ENCODE results near the gene RCCD1. TPM values are rescaled to one million over a fixed set of nuclear protein-coding genes. Genes with fewer than 3 reads are reported as not detected.
"Not testable (repeated sequence)": the region's sequence is repeated elsewhere in the genome, so short reads cannot be mapped to it uniquely, and the experiment has no call there.

RCCD1 gene
- total and polyA plus RNA-seq, 9 of the 15 experiments (the other 6 are each of a cell fraction or from before 2014, with no cell fraction given), result 11.1 to 51.4 (median 24.7) TPM

GRCh38 chr15:90909449-90909848, 45.2 kb upstream of the RCCD1 start:
- CTCF ChIA-PET (ENCODE audit: low intra/inter-chr PET ratio), result not testable (repeated sequence)

GRCh38 chr15:90909976-90910375, 44.7 kb upstream of the RCCD1 start:
- no peak for TF ChIP-seq DNMT1 (IDR thresholded peaks at IDR 0.05)
- no peak for TF ChIP-seq PHF20 (IDR thresholded peaks at IDR 0.05; ENCODE audit: partially characterized antibody)
- TF ChIP-seq CBX8 (IDR thresholded peaks at IDR 0.05; ENCODE audit: borderline replicate concordance, extremely low read depth, low read depth, low read length, poor library complexity, severe bottlenecking), result no peak
- TF ChIP-seq POLR2A (conservative IDR thresholded peaks at IDR 0.05), result no peak
- no peak for TF ChIP-seq SIN3B (IDR thresholded peaks at IDR 0.05; ENCODE audit: low read depth)
- no peak for TF ChIP-seq ATF1 (CRISPR knock-in tag; IDR thresholded peaks at IDR 0.05)
- no peak for TF ChIP-seq ATF1 (tag; IDR thresholded peaks at IDR 0.05)
- no peak for TF ChIP-seq RBM15 (IDR thresholded peaks at IDR 0.05; ENCODE audit: insufficient read depth, low read length)
- TF ChIP-seq ZZZ3 (IDR thresholded peaks at IDR 0.05), result no peak
- no peak for TF ChIP-seq SPI1 (IDR thresholded peaks at IDR 0.05; ENCODE audit: borderline replicate concordance, low read depth, low read length)
- TF ChIP-seq ZNF512 (tag; IDR thresholded peaks at IDR 0.05), result no peak
- TF ChIP-seq YBX1 (IDR thresholded peaks at IDR 0.05), result no peak
- TF ChIP-seq ZNF408 (CRISPR knock-in tag; IDR thresholded peaks at IDR 0.05; ENCODE audit: low read depth), result no peak
- no peak for TF ChIP-seq ZNF146 (CRISPR knock-in tag; IDR thresholded peaks at IDR 0.05; ENCODE audit: unreplicated experiment)
- no peak for TF ChIP-seq ZNF780A (CRISPR knock-in tag; IDR thresholded peaks at IDR 0.05)
- in situ Hi-C loops (cut with MboI) (no loop called here), intact Hi-C loops (cut with micrococcal nuclease) (no loop called here)
- ChIA-PET POLR2A (interaction anchor here (0.5 to 2.3 kb wide), 4 partner anchors 8 to 170 kb away, joined by 3 to 17 read pairs (median 4); no protein-coding TSS in a partner anchor), CTCF (ENCODE audit: low intra/inter-chr PET ratio) (no interaction called here)
- Histone ChIP-seq H3K27me3 (ENCODE audit: control insufficient read depth in 2 of 2, insufficient read depth in 2 of 2, low read length in 2 of 2) (no peaks in the 10 kb centered on the region), H3K9me1 (ENCODE audit: control insufficient read depth, insufficient read depth, low read length) (peaks cover 4% of the 10 kb centered on the region), H3K79me2 (ENCODE audit: control insufficient read depth, insufficient read depth, low read length) (peaks cover 22% of the 10 kb centered on the region), H3K27ac (ENCODE audit: extremely low read depth, low read depth, low read length) (no peak overlapping the region), H3K4me3 (no peak overlapping the region), H3K4me1 (replicated peaks in 1 of 2; ENCODE audit: control insufficient read depth in 2 of 2, insufficient read depth in 2 of 2, low read length in 2 of 2) (peaks cover 3 to 51% of the 10 kb centered on the region in 2 experiments; a peak in 4 of 5 replicates), H3K9me3 (replicated peaks; ENCODE audit: control insufficient read depth, insufficient read depth, low read depth, low read length) (no peaks in the 10 kb centered on the region), H3K4me2 (ENCODE audit: insufficient read depth, low read length) (no peak overlapping the region), H3K36me3 (ENCODE audit: control insufficient read depth, insufficient read depth, low read length) (peaks cover 96% of the 10 kb centered on the region), H2AFZ (ENCODE audit: low read depth, low read length) (no peak overlapping the region), H3K9ac (ENCODE audit: insufficient read depth in 1 of 2, low read depth in 2 of 2, low read length in 2 of 2) (0 out of 4 replicates have a peak overlapping the region, but pooled peaks of 1 of the 2 experiments have one; percentile 43), H4K20me1 (replicated peaks; ENCODE audit: control insufficient read depth, insufficient read depth, low read length) (no peaks in the 10 kb centered on the region)
- FAIRE-seq (no peak), DNase-seq (ENCODE audit: extremely low read depth in 1 of 4, low spot score in 3 of 4) (no peak), ATAC-seq (no peak)
- 97% methylated on average over 7 of the region's 8 CpGs for WGBS (ENCODE audit: insufficient coverage, low coverage, missing lambda C conversion rate)
- BruUV-seq (replicated peaks), result no TSS peak

More at GRCh38 chr15:90909449-90909848, 45.2 kb upstream of the RCCD1 start:
- DNase-seq (ENCODE audit: extremely low read depth in 1 of 4, low spot score in 3 of 4); H3K27me3 ChIP-seq (ENCODE audit: control insufficient read depth in 2 of 2, insufficient read depth in 2 of 2, low read length in 2 of 2); H3K4me2 ChIP-seq (ENCODE audit: insufficient read depth, low read length); intact Hi-C loops (cut with micrococcal nuclease); H2AFZ ChIP-seq (ENCODE audit: low read depth, low read length); H3K27ac ChIP-seq (ENCODE audit: extremely low read depth, low read depth, low read length); H3K9ac ChIP-seq (ENCODE audit: insufficient read depth in 1 of 2, low read depth in 2 of 2, low read length in 2 of 2); H3K9me3 ChIP-seq (replicated peaks; ENCODE audit: control insufficient read depth, insufficient read depth, low read depth, low read length); H3K9me1 ChIP-seq (ENCODE audit: control insufficient read depth, insufficient read depth, low read length); ATAC-seq; H4K20me1 ChIP-seq (replicated peaks; ENCODE audit: control insufficient read depth, insufficient read depth, low read length); BruUV-seq (replicated peaks); FAIRE-seq; in situ Hi-C loops (cut with MboI); H3K4me3 ChIP-seq: not testable (repeated sequence)
- Histone ChIP-seq H3K4me1 (replicated peaks in 1 of 2; ENCODE audit: control insufficient read depth in 2 of 2, insufficient read depth in 2 of 2, low read length in 2 of 2) (peaks cover 5 to 52% of the 10 kb centered on the region in 2 experiments; a peak in 4 of 5 replicates), H3K36me3 (ENCODE audit: control insufficient read depth, insufficient read depth, low read length) (peaks cover 95% of the 10 kb centered on the region), H3K79me2 (ENCODE audit: control insufficient read depth, insufficient read depth, low read length) (peaks cover 27% of the 10 kb centered on the region)
- TF ChIP-seq NFIX (CRISPR knock-in tag; IDR thresholded peaks at IDR 0.05; ENCODE audit: low read depth) (peak; percentile 59; the same call in 1 of the 2 replicates), NFIC (IDR thresholded peaks at IDR 0.05) (peak; percentile 93), POLR2G (IDR thresholded peaks at IDR 0.05; ENCODE audit: low read depth, low read length) (peak; percentile 28; the same call in 1 of the 2 replicates)
- WGBS (ENCODE audit: insufficient coverage, low coverage, missing lambda C conversion rate), result 96% methylated on average over 8 of the region's 11 CpGs
- POLR2A ChIA-PET, result interaction anchor here (0.7 to 1.4 kb wide), 3 partner anchors 9 to 17 kb away, joined by 3 to 8 read pairs (median 4); no protein-coding TSS in a partner anchor

Data from K562 (cell line).